Suprapubic skin (tissue), 4 donors: ENCODE results near the gene PLA2G6.

Experiments used
- EP300 ChIP-seq: sonication (generic); formaldehyde crosslinking; IDR thresholded peaks from one replicate; pipeline ENCODE4 v1.6.1; 2017; ENCODE audit warnings: antibody characterized with exemption
- POLR2A ChIP-seq, 2 donors: fragments of 450-650 bp; IDR thresholded peaks; one replicate each; pipeline ENCODE4 v1.6.1; 2017; ENCODE audit warnings: antibody characterized with exemption in 2 of 2, mild to moderate bottlenecking in 2 of 2, moderate library complexity in 2 of 2
- POLR2AphosphoS5 ChIP-seq, 3 donors: sonication (generic); formaldehyde crosslinking; IDR thresholded peaks; one replicate each; pipeline ENCODE4 v1.6.1; 2017; ENCODE audit warnings: antibody characterized with exemption in 3 of 3
- TF ChIP-seq, protein P1 (sequence below), 2 donors: fragments of 200-600 bp in 1 of 2; fragments of 450-650 bp in 1 of 2; sonication (generic) in 1 of 2; IDR thresholded peaks; one replicate each; pipeline ENCODE4 v1.5.1; 2016 to 2019; ENCODE audit warnings: antibody characterized with exemption in 2 of 2, mild to moderate bottlenecking in 1 of 2, moderate library complexity in 1 of 2

GRCh38 chr22:38164551-38164918, 17.1 kb downstream of the PLA2G6 start:
- TF ChIP-seq POLR2AphosphoS5 (IDR thresholded peaks at IDR 0.05) (no peak), EP300 (no peak), POLR2A (IDR thresholded peaks at IDR 0.05) (no peak)
- TF ChIP-seq, protein P1, sequence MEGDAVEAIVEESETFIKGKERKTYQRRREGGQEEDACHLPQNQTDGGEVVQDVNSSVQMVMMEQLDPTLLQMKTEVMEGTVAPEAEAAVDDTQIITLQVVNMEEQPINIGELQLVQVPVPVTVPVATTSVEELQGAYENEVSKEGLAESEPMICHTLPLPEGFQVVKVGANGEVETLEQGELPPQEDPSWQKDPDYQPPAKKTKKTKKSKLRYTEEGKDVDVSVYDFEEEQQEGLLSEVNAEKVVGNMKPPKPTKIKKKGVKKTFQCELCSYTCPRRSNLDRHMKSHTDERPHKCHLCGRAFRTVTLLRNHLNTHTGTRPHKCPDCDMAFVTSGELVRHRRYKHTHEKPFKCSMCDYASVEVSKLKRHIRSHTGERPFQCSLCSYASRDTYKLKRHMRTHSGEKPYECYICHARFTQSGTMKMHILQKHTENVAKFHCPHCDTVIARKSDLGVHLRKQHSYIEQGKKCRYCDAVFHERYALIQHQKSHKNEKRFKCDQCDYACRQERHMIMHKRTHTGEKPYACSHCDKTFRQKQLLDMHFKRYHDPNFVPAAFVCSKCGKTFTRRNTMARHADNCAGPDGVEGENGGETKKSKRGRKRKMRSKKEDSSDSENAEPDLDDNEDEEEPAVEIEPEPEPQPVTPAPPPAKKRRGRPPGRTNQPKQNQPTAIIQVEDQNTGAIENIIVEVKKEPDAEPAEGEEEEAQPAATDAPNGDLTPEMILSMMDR (IDR thresholded peaks at IDR 0.05): no peak
